H1 (cell line): Measurements from ENCODE around the gene ATP8B3. TPM values are rescaled to one million over a fixed set of nuclear protein-coding genes. Genes with fewer than 3 reads are reported as not detected.

Experiments used
- CTCF ChIA-PET: fragments of 300-600 bp; sonication (Branson Sonifier 250); formaldehyde crosslinking; loops from one replicate; lab custom pipeline; 2021; ENCODE audit not compliant: partially characterized antibody; lab: Charles Lee
- POLR2A ChIA-PET: fragments of 300-600 bp; sonication (Branson Sonifier 250); formaldehyde crosslinking; loops from one replicate; lab custom pipeline; 2021; ENCODE audit warnings: inconsistent platforms; ENCODE audit not compliant: partially characterized antibody; lab: Charles Lee
- DNase-seq, 2 experiments: peaks; one replicate each; pipeline versions ENCODE4 v3.0.0 to v3.0.0-alpha.2; 2010 to 2022; ENCODE audit warnings: low spot score in 2 of 2, low read depth in 1 of 2, mixed read lengths in 1 of 2
- FAIRE-seq: peaks from 2 replicates; lab custom pipeline; 2011; peaks lifted over from hg19 to GRCh38; lab: Jason Lieb, UNC
- H2AFZ ChIP-seq: 2 replicates; pipeline ENCODE4 v1.8.1; 2012; ENCODE audit warnings: low read length, inconsistent platforms
- H2AK5ac ChIP-seq: 2 replicates; pipeline ENCODE4 v1.6.1; 2013; ENCODE audit warnings: low read depth, low read length
- H2BK120ac ChIP-seq: replicated peaks from 2 replicates; pipeline ENCODE3; 2013; ENCODE audit warnings: low read depth, low read length, inconsistent platforms
- H2BK12ac ChIP-seq: 2 replicates; pipeline ENCODE4 v1.6.1; 2013; ENCODE audit warnings: low read depth, low read length
- H2BK15ac ChIP-seq: 2 replicates; pipeline ENCODE4 v1.6.1; 2013; ENCODE audit warnings: low read length
- H2BK20ac ChIP-seq: 2 replicates; pipeline ENCODE4 v1.6.1; 2013; ENCODE audit warnings: low read length
- H2BK5ac ChIP-seq: 2 replicates; pipeline ENCODE4 v1.6.1; 2013; ENCODE audit warnings: low read depth, low read length
- H3K14ac ChIP-seq: 2 replicates; pipeline ENCODE4 v1.6.1; 2013; ENCODE audit warnings: inconsistent platforms; ENCODE audit not compliant: insufficient read length
- H3K18ac ChIP-seq: 2 replicates; pipeline ENCODE4 v1.6.1; 2013; ENCODE audit warnings: low read length; ENCODE audit errors: extremely low read depth
- H3K23ac ChIP-seq: 2 replicates; pipeline ENCODE4 v1.6.1; 2013; ENCODE audit warnings: inconsistent platforms; ENCODE audit not compliant: insufficient read length
- H3K23me2 ChIP-seq: 2 replicates; pipeline ENCODE4 v1.6.1; 2013; ENCODE audit warnings: low read depth, low read length
- H3K27ac ChIP-seq: 2 replicates; pipeline ENCODE4 v1.6.1; 2011; ENCODE audit warnings: low read depth, low read length, inconsistent platforms
- H3K27me3 ChIP-seq, 4 experiments: replicated peaks in 1 of 4; 1 replicate in 1 of 4; 2 replicates in 3 of 4; pipeline versions ENCODE4 v1.6.1 to v1.8.1; 2011 to 2013; ENCODE audit warnings: low read length in 3 of 4, mild to moderate bottlenecking in 3 of 4, inconsistent platforms in 2 of 4, mixed read lengths in 2 of 4, moderate library complexity in 1 of 4; ENCODE audit not compliant: control insufficient read depth in 3 of 4, insufficient read depth in 3 of 4; ENCODE audit errors: extremely low read depth in 1 of 4
- H3K36me3 ChIP-seq, 4 experiments: 2 replicates each; pipeline versions ENCODE4 v1.6.1 to v1.8.1; 2011 to 2013; ENCODE audit warnings: mild to moderate bottlenecking in 4 of 4, low read length in 3 of 4, moderate library complexity in 2 of 4, control low read depth in 1 of 4, inconsistent platforms in 1 of 4; ENCODE audit not compliant: insufficient read depth in 4 of 4, control insufficient read depth in 2 of 4
- H3K4ac ChIP-seq: replicated peaks from 2 replicates; pipeline ENCODE3; 2013; ENCODE audit warnings: low read length, low read depth, mixed read lengths, inconsistent platforms; ENCODE audit not compliant: insufficient read length
- H3K4me1 ChIP-seq, 4 experiments: replicated peaks in 1 of 4; 1 replicate in 1 of 4; 2 replicates in 3 of 4; pipeline versions ENCODE4 v1.6.1 to v1.8.1; 2011 to 2013; ENCODE audit warnings: low read length in 3 of 4, inconsistent platforms in 2 of 4, mixed read lengths in 1 of 4; ENCODE audit not compliant: insufficient read depth in 4 of 4, control insufficient read depth in 3 of 4
- H3K4me2 ChIP-seq, 2 experiments: 2 replicates each; pipeline versions ENCODE4 v1.6.1 to v1.8.1; 2011 to 2013; ENCODE audit warnings: low read depth in 2 of 2, low read length in 2 of 2, control low read depth in 1 of 2, inconsistent platforms in 1 of 2, mild to moderate bottlenecking in 1 of 2; ENCODE audit not compliant: insufficient read depth in 1 of 2
- H3K4me3 ChIP-seq, 4 experiments: fragments of 200-600, 300-600 bp in 1 of 4; sonication (generic), shearing (Covaris generic), sonication (Bioruptor Twin) in 1 of 4; 2 replicates each; pipeline versions ENCODE4 v1.5.1 to v1.8.1; 2011 to 2016; ENCODE audit warnings: low read length in 4 of 4, low read depth in 3 of 4, control low read depth in 2 of 4, inconsistent platforms in 2 of 4, mild to moderate bottlenecking in 2 of 4, mixed read lengths in 1 of 4, moderate library complexity in 1 of 4; ENCODE audit not compliant: insufficient read depth in 2 of 4; ENCODE audit errors: extremely low read depth in 1 of 4
- H3K56ac ChIP-seq: replicated peaks from 2 replicates; pipeline ENCODE3; 2013; ENCODE audit warnings: low read depth, mild to moderate bottlenecking, mixed read lengths, low read length, inconsistent platforms; ENCODE audit not compliant: insufficient read length
- H3K79me1 ChIP-seq: 2 replicates; pipeline ENCODE4 v1.6.1; 2013; ENCODE audit warnings: low read depth, low read length, control low read depth
- H3K79me2 ChIP-seq, 2 experiments: 2 replicates each; pipeline versions ENCODE4 v1.6.1 to v1.8.1; 2012 to 2013; ENCODE audit warnings: low read length in 2 of 2, mild to moderate bottlenecking in 2 of 2, inconsistent platforms in 1 of 2; ENCODE audit not compliant: insufficient read depth in 2 of 2, control insufficient read depth in 1 of 2
- H3K9ac ChIP-seq, 4 experiments: replicated peaks in 1 of 4; 1 replicate in 1 of 4; 2 replicates in 3 of 4; pipeline versions ENCODE4 v1.6.1 to v1.8.1; 2011 to 2013; ENCODE audit warnings: low read depth in 3 of 4, low read length in 3 of 4, control low read depth in 2 of 4, mild to moderate bottlenecking in 2 of 4, moderate library complexity in 2 of 4, inconsistent platforms in 1 of 4; ENCODE audit errors: extremely low read depth in 1 of 4
- H3K9me3 ChIP-seq, 2 experiments: 2 replicates each; pipeline versions ENCODE4 v1.6.1 to v1.8.1; 2012 to 2013; ENCODE audit warnings: mild to moderate bottlenecking in 2 of 2, moderate library complexity in 2 of 2, control low read depth in 1 of 2, inconsistent platforms in 1 of 2, low read depth in 1 of 2, low read length in 1 of 2, mixed read lengths in 1 of 2; ENCODE audit not compliant: insufficient read depth in 2 of 2
- H4K20me1 ChIP-seq, 2 experiments: replicated peaks in 1 of 2; 2 replicates each; pipeline versions ENCODE3 to v1.8.1; 2011 to 2013; ENCODE audit warnings: inconsistent platforms in 2 of 2, low read length in 2 of 2, mild to moderate bottlenecking in 1 of 2; ENCODE audit not compliant: insufficient read depth in 2 of 2, control insufficient read depth in 1 of 2
- H4K5ac ChIP-seq: 2 replicates; pipeline ENCODE4 v1.6.1; 2013; ENCODE audit warnings: low read length, low read depth, mixed read lengths, inconsistent platforms; ENCODE audit not compliant: insufficient read length
- H4K8ac ChIP-seq: 2 replicates; pipeline ENCODE4 v1.8.0; 2013; ENCODE audit warnings: mild to moderate bottlenecking, moderate library complexity, low read length, inconsistent platforms; ENCODE audit not compliant: insufficient read depth; ENCODE audit errors: extremely low read depth
- H4K91ac ChIP-seq: replicated peaks from 2 replicates; pipeline ENCODE3; 2013; ENCODE audit warnings: low read length, mixed read lengths, inconsistent platforms; ENCODE audit not compliant: insufficient read length
- ASH2L ChIP-seq: fragments of 200-600, 300-600 bp; sonication (generic); IDR thresholded peaks from one replicate; pipeline ENCODE4 v1.7.1; 2017; ENCODE audit warnings: low read length
- CEBPB ChIP-seq: IDR thresholded peaks from 2 replicates; pipeline ENCODE4 v1.6.1; 2012; ENCODE audit warnings: low read depth, low read length
- SIRT6 ChIP-seq: IDR thresholded peaks from one replicate; pipeline ENCODE4 v1.7.1; 2012; ENCODE audit warnings: low read length, inconsistent platforms
- WGBS, 2 experiments: shearing (Covaris generic) in 1 of 2; methylation state at CpG; one replicate each; pipeline versions ENCODE4 v1.1.6 to v1.1.7; 2013 to 2015; ENCODE audit warnings: low lambda C conversion rate in 2 of 2, mixed read lengths in 2 of 2, inconsistent platforms in 1 of 2, low coverage in 1 of 2, missing lambda C conversion rate in 1 of 2; ENCODE audit not compliant: insufficient replicate concordance in 2 of 2, insufficient coverage in 1 of 2, insufficient read length in 1 of 2; ENCODE audit errors: extremely low coverage in 1 of 2, missing lambda C conversion rate in 1 of 2; 5-methylcytosine and 5-hydroxymethylcytosine counted together
- polyA plus RNA-seq, 7 experiments: library from polyadenylated mRNA; depleted of rRNA in 3 of 7; stranded (reverse) in 5 of 7; unstranded in 2 of 7; fragments of >200 nt in 5 of 7; fragments of 200-250 nt in 2 of 7; gene quantifications; 1 replicate in 5 of 7; 2 replicates in 1 of 7; 4 replicates in 1 of 7; pipeline versions ENCODE4 v1.2.1 to v1.2.3, GENCODE V29; 2011 to 2013; ENCODE audit warnings: missing spikeins in 2 of 7, mixed read lengths in 2 of 7
- total RNA-seq: library from RNA; stranded (reverse); fragmentation: NEBNext Ultra II Directional; extraction: Animal tissue kit (Norgen Biotek cat#: 25700); gene quantifications from 2 replicates; pipeline ENCODE4 v1.2.1, GENCODE V29; 2021

ATP8B3 gene
- total and polyA plus RNA-seq, 2 of the 8 experiments (the other 6 are each of a cell fraction or from before 2014, with no cell fraction given): 4.1 to 9.3 TPM

- Histone ChIP-seq H3K18ac (no peak overlapping the region), H3K23ac (no peak overlapping the region), H3K27ac (no peak overlapping the region), H3K9me3 (no peaks in the 10 kb centered on the region), H2BK12ac (no peak overlapping the region), H3K4me2 (no peak overlapping the region), H2BK120ac (no peak overlapping the region), H2BK20ac (no peak overlapping the region), H3K23me2 (no peaks in the 10 kb centered on the region; the same call in 1 of the 2 replicates), H3K4me3 (no peak overlapping the region), H3K9ac (no peak overlapping the region), H3K27me3 (peaks cover 0 to 6% (median 0%) of the 10 kb centered on the region in 4 experiments; a peak in 3 of 7 replicates), H3K4me1 (no peaks in the 10 kb centered on the region), H2BK15ac (no peak overlapping the region), H2AFZ (no peak overlapping the region), H3K56ac (no peak overlapping the region), H3K79me1 (no peaks in the 10 kb centered on the region; the same call in 1 of the 2 replicates), H4K20me1 (no peaks in the 10 kb centered on the region), H2BK5ac (0 out of 2 replicates have a peak overlapping the region, but pooled peaks have one; percentile 16), H4K8ac (peak overlapping the region; percentile 51; the same call in 1 of the 2 replicates), H3K14ac (no peak overlapping the region), H4K5ac (no peak overlapping the region), H3K79me2 (no peaks in the 10 kb centered on the region), H4K91ac (no peak overlapping the region), H3K36me3 (no peaks in the 10 kb centered on the region), H3K4ac (no peak overlapping the region), H2AK5ac (no peak overlapping the region)
- POLR2A ChIA-PET: no interaction called here
- DNase-seq (no peak), FAIRE-seq (no peak)
- CTCF ChIA-PET: interaction anchor here (0.6 to 6.2 kb wide), 10 partner anchors 11 to 261 kb away, joined by 3 to 73 read pairs (median 4); no protein-coding TSS in a partner anchor
- TF ChIP-seq CEBPB: no peak
- TF ChIP-seq ASH2L: no peak
- no peak for TF ChIP-seq SIRT6
- 80% methylated on average over 18 of the region's 28 CpGs; no CpG with 5 or more reads in 1 of the 2 experiments for WGBS, 2 experiments
Observed at GRCh38 chr19:1807030-1807694, 4.9 kb downstream of the ATP8B3 start.
